ENCODE data around the gene EIF1B. TPM values are rescaled to one million over a fixed set of nuclear protein-coding genes. Genes with fewer than 3 reads are reported as not detected.
"Not testable (repeated sequence)": the region's sequence is repeated elsewhere in the genome, so short reads cannot be mapped to it uniquely, and the experiment has no call there.

Gene EIF1B
- total RNA-seq, 6 experiments from 2014 or later, result 11.1 to 26.2 (median 20.5) TPM

DNA sequence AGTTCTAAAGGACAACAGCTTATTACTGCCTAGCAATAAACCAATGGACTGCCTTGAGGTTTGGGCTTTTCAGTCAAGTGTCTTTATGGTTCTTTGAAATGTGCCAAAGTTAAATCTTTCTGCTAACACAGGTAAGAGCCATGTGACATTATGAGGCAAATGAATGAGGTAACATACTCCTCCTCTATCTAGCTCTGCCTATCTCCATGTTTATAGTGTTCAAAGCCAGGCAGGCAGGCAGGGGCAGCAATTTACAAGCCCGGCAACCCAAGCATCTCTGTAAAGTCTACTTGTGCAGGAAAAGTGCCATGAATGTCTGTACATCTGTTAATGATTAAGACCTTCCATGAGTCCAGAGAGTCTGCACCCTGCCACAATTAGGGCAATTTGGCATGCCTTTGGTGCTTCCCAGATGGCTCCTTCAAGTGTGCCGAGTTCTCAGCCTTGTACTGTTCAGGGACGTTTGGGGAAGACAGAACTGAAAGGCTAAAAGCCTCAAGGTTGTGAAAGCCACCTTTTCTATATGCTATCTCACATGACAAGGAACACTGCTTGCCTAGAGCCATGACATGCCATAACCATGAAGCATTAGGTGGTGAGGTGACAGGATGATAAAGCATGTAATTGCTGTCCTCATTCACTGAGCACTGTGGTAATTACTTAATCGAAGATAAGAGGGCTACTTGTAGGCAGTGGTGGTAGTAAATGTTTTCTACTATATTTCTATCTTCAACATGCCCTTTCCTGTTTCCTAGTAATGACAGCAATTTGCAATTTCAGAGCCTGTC is 41.4 kb upstream of the EIF1B start:
- H3K9me3 ChIP-seq, result no peaks in the 10 kb centered on the region
- no peaks in the 10 kb centered on the region for H3K27me3 ChIP-seq
- H3K36me3 ChIP-seq, result no peaks in the 10 kb centered on the region
- H3K4me3 ChIP-seq, result no peak overlapping the region
- DNase-seq, result no peak
- H3K4me1 ChIP-seq, result peaks cover 0 to 23% (median 0%) of the 10 kb centered on the region in 4 donors
- no peak overlapping the region for H3K27ac ChIP-seq
- WGBS (ENCODE audit: insufficient coverage, low coverage, low lambda C conversion rate, missing lambda C conversion rate), result 47% methylated on average over 4 of the region's 4 CpGs
- peak; percentile 36 to 80 (median 46) for ATAC-seq
- intact Hi-C loops (cut with DNase I), result no loop called here
- TF ChIP-seq, protein P1, sequence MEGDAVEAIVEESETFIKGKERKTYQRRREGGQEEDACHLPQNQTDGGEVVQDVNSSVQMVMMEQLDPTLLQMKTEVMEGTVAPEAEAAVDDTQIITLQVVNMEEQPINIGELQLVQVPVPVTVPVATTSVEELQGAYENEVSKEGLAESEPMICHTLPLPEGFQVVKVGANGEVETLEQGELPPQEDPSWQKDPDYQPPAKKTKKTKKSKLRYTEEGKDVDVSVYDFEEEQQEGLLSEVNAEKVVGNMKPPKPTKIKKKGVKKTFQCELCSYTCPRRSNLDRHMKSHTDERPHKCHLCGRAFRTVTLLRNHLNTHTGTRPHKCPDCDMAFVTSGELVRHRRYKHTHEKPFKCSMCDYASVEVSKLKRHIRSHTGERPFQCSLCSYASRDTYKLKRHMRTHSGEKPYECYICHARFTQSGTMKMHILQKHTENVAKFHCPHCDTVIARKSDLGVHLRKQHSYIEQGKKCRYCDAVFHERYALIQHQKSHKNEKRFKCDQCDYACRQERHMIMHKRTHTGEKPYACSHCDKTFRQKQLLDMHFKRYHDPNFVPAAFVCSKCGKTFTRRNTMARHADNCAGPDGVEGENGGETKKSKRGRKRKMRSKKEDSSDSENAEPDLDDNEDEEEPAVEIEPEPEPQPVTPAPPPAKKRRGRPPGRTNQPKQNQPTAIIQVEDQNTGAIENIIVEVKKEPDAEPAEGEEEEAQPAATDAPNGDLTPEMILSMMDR (IDR thresholded peaks at IDR 0.05), result no peak
- no peak for TF ChIP-seq POLR2A (IDR thresholded peaks at IDR 0.05)

DNA sequence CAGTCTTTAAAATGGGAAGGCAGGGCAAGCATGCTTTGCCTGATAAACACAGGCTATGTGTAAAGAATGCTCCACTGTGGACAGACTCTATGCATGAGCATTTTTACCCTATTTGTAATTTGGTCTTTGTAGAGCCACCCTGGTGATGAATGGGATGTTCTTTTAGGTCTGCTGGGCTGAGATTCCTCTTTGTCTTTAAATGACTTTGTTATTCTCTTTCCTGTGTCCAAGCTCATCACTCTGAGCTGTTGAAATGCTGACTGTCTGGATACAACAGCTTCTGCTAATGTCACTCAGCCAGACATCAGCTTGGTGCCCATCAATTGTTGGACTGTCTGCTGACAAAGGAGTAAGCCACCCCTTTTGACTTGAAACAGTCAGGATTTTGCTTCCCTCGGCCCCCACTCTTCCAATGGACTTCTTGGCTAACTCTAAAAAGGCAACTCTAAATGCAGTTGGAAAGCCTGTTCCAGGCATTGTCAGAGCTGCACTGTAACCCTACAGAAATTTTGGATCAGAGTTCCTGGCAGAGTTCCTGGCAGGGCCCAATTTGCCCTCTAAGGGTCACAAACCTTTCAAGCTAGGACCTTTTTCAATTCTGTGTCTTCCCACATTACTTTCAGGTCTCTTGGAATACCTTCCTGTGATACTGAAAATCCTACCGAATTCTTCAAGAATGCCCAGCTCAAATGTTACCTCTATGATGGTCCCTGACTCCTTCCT is 40.5 kb upstream of the EIF1B start:
- TF ChIP-seq POLR2A (IDR thresholded peaks at IDR 0.05), result no peak
- TF ChIP-seq, protein P1 (IDR thresholded peaks at IDR 0.05), result no peak
- H3K4me1 ChIP-seq, result peaks cover 0 to 23% (median 0%) of the 10 kb centered on the region in 4 donors
- intact Hi-C loops (cut with DNase I), result no loop called here
- H3K4me3 ChIP-seq, result no peak overlapping the region
- H3K27me3 ChIP-seq, result no peaks in the 10 kb centered on the region
- no peak for DNase-seq
- H3K9me3 ChIP-seq, result no peaks in the 10 kb centered on the region
- no peak overlapping the region for H3K27ac ChIP-seq
- ATAC-seq, result peak in 1 of 4 donors; percentile 19
- 100% methylated on average over 1 of the region's 2 CpGs for WGBS (ENCODE audit: insufficient coverage, low coverage, low lambda C conversion rate, missing lambda C conversion rate)
- H3K36me3 ChIP-seq, result no peaks in the 10 kb centered on the region

DNA sequence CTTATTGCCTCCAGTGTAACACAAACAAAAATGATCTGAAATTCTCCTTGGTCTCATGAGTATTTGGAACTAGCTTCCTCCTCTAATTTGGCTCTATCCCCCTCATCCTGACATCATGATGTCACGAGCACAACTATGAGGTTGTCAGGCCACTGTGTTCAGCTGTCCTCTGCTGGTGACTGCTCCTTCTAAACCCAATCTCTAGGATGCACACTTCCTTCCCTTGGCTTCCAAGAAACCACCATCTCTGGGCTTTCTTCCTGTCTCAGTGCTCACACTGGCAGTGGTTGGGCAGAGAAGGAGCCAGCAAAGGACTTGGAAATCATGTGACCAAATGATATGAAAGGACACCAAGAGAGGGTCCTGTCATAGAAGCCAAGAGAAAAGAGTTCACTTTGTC is 30.7 kb upstream of the EIF1B start:
- Histone ChIP-seq H3K9me3 (no peaks in the 10 kb centered on the region), H3K27me3 (no peaks in the 10 kb centered on the region), H3K36me3 (no peaks in the 10 kb centered on the region), H3K27ac (no peak overlapping the region), H3K4me1 (no peaks in the 10 kb centered on the region), H3K4me3 (no peak overlapping the region)
- intact Hi-C loops (cut with DNase I), result no loop called here
- 0% methylated on average over 1 of the region's 1 CpG for WGBS (ENCODE audit: insufficient coverage, low coverage, low lambda C conversion rate, missing lambda C conversion rate)
- TF ChIP-seq, protein P1 (IDR thresholded peaks at IDR 0.05), result no peak
- TF ChIP-seq POLR2A (IDR thresholded peaks at IDR 0.05), result no peak
- ATAC-seq (no peak), DNase-seq (no peak)

DNA sequence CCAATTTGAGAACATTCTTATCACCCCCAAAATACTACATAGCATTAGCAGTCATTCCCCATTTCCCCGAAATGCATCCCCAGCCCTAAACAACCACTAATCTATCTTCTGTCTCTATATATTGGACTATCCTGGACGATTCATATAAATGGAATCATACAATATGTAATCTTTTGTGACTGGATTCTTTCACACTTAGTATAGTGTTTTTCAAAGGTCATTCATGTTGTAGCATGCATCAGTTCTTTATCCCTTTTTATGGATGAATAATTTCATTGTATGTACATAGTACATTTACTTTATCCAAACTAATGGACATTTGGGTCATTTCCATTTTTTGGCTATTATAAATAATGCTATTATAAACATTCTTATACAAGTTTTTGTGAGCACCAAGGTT is 27.5 kb upstream of the EIF1B start:
- intact Hi-C loops (cut with DNase I), result no loop called here
- no peak for ATAC-seq

DNA sequence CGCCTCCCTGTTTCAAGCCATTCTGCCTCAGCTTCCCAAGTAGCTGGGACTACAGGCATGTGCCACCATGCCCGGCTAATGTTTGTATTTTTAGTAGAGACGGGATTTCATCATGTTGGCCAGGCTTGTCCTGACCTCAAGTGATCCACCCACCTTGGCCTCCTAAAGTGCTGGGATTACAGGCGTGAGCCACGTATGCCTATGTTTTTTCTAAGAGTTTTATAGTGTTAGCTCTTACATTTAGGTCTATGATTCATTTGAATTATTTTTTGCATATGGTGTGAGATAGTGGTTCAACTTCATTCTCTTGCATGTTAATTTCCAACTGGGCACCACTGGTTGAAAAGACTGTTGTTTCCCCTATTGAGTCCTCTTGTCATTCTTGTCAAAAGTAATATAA is 26.4 kb upstream of the EIF1B start:
- intact Hi-C loops (cut with DNase I); H3K36me3 ChIP-seq; ATAC-seq; H3K27me3 ChIP-seq; DNase-seq; H3K9me3 ChIP-seq; H3K27ac ChIP-seq; H3K4me1 ChIP-seq; H3K4me3 ChIP-seq: not testable (repeated sequence)
- WGBS (ENCODE audit: insufficient coverage, low coverage, low lambda C conversion rate, missing lambda C conversion rate), result 73% methylated on average over 5 of the region's 5 CpGs

More for the DNA sequence above, 27.5 kb upstream of the EIF1B start:
- DNase-seq, result no peak
- Histone ChIP-seq H3K9me3 (no peaks in the 10 kb centered on the region), H3K27me3 (no peaks in the 10 kb centered on the region), H3K4me3 (no peak overlapping the region), H3K27ac (no peak overlapping the region), H3K36me3 (no peaks in the 10 kb centered on the region), H3K4me1 (no peaks in the 10 kb centered on the region)
- TF ChIP-seq POLR2A (IDR thresholded peaks at IDR 0.05), result no peak
- TF ChIP-seq, protein P1 (IDR thresholded peaks at IDR 0.05), result no peak
- 64% methylated on average over 2 of the region's 2 CpGs for WGBS (ENCODE audit: insufficient coverage, low coverage, low lambda C conversion rate, missing lambda C conversion rate)
